H9 (cell line): ENCODE results near the gene CCDC141. TPM values are rescaled to one million over a fixed set of nuclear protein-coding genes. Genes with fewer than 3 reads are reported as not detected.

ENCODE experiments used
- DNase-seq: peaks from one replicate; pipeline ENCODE4 v3.0.0-alpha.2; 2017
- H2AFZ ChIP-seq: one replicate; pipeline ENCODE4 v1.6.1; 2013; ENCODE audit warnings: mild to moderate bottlenecking, low read length, control low read depth, moderate library complexity
- H2AK5ac ChIP-seq: 2 replicates; pipeline ENCODE4 v1.6.1; 2013; ENCODE audit warnings: low read length, control low read depth, mixed read lengths; ENCODE audit not compliant: insufficient read length
- H2BK120ac ChIP-seq: one replicate; pipeline ENCODE4 v1.6.1; 2013; ENCODE audit warnings: low read depth, mild to moderate bottlenecking, low read length, control low read depth, inconsistent platforms; ENCODE audit not compliant: poor library complexity, severe bottlenecking
- H2BK12ac ChIP-seq: 2 replicates; pipeline ENCODE4 v1.6.1; 2013; ENCODE audit warnings: low read length, control low read depth, mixed read lengths, low read depth; ENCODE audit not compliant: insufficient read length
- H2BK15ac ChIP-seq: 2 replicates; pipeline ENCODE4 v1.6.1; 2013; ENCODE audit warnings: low read depth, low read length, control low read depth
- H2BK20ac ChIP-seq: one replicate; pipeline ENCODE4 v1.6.1; 2013; ENCODE audit warnings: low read depth, mild to moderate bottlenecking, low read length, control low read depth, inconsistent platforms; ENCODE audit not compliant: poor library complexity, severe bottlenecking
- H2BK5ac ChIP-seq: 2 replicates; pipeline ENCODE4 v1.6.1; 2013; ENCODE audit warnings: low read length, control low read depth, mixed read lengths; ENCODE audit not compliant: insufficient read length
- H3K14ac ChIP-seq: 2 replicates; pipeline ENCODE4 v1.6.1; 2013; ENCODE audit warnings: low read length, control low read depth; ENCODE audit not compliant: insufficient read depth
- H3K18ac ChIP-seq: 2 replicates; pipeline ENCODE4 v1.6.1; 2013; ENCODE audit warnings: low read depth, mild to moderate bottlenecking, mixed read lengths, low read length, control low read depth; ENCODE audit not compliant: insufficient read length
- H3K23ac ChIP-seq: 2 replicates; pipeline ENCODE4 v1.6.1; 2013; ENCODE audit warnings: low read length, control low read depth, mixed read lengths, low read depth; ENCODE audit not compliant: insufficient read length
- H3K23me2 ChIP-seq: 2 replicates; pipeline ENCODE4 v1.6.1; 2013; ENCODE audit warnings: low read depth, mild to moderate bottlenecking, mixed read lengths, low read length, control low read depth; ENCODE audit not compliant: insufficient read length, poor library complexity, severe bottlenecking
- H3K27ac ChIP-seq: 2 replicates; pipeline ENCODE4 v1.5.1; 2013; ENCODE audit warnings: low read length, control low read depth, mixed read lengths, low read depth; ENCODE audit not compliant: insufficient read length
- H3K27me3 ChIP-seq: 2 replicates; pipeline ENCODE4 v1.6.1; 2013; ENCODE audit warnings: low read length, control low read depth, inconsistent platforms; ENCODE audit not compliant: insufficient read depth
- H3K4ac ChIP-seq: 2 replicates; pipeline ENCODE4 v1.6.1; 2013; ENCODE audit warnings: low read depth, mild to moderate bottlenecking, control low read depth, inconsistent platforms, low read length, moderate library complexity
- H3K4me1 ChIP-seq: 2 replicates; pipeline ENCODE4 v1.6.1; 2013; ENCODE audit warnings: low read length, control low read depth, inconsistent platforms; ENCODE audit not compliant: insufficient read depth
- H3K4me2 ChIP-seq: 2 replicates; pipeline ENCODE4 v1.6.1; 2013; ENCODE audit warnings: low read length, control low read depth, mixed read lengths; ENCODE audit not compliant: insufficient read length, insufficient read depth
- H3K56ac ChIP-seq: 2 replicates; pipeline ENCODE4 v1.6.1; 2013; ENCODE audit warnings: low read depth, mild to moderate bottlenecking, mixed read lengths, low read length, control low read depth; ENCODE audit not compliant: insufficient read length
- H3K79me1 ChIP-seq: 2 replicates; pipeline ENCODE4 v1.6.1; 2013; ENCODE audit warnings: low read depth, mild to moderate bottlenecking, moderate library complexity, low read length, control low read depth, inconsistent platforms; ENCODE audit not compliant: insufficient read depth, poor library complexity, severe bottlenecking
- H3K79me2 ChIP-seq: 2 replicates; pipeline ENCODE4 v1.6.1; 2013; ENCODE audit warnings: low read length, control low read depth, inconsistent platforms; ENCODE audit not compliant: insufficient read depth
- H3K9ac ChIP-seq: 2 replicates; pipeline ENCODE4 v1.6.1; 2013; ENCODE audit warnings: low read length, control low read depth, mixed read lengths; ENCODE audit not compliant: insufficient read length; ENCODE audit errors: extremely low read depth
- H3K9me3 ChIP-seq: one replicate; pipeline ENCODE4 v1.6.1; 2013; ENCODE audit warnings: low read depth, low read length, inconsistent platforms; ENCODE audit not compliant: control insufficient read depth
- H3T11ph ChIP-seq: one replicate; pipeline ENCODE4 v1.6.1; 2013; ENCODE audit warnings: mild to moderate bottlenecking, low read length, control low read depth, inconsistent platforms
- H4K20me1 ChIP-seq: one replicate; pipeline ENCODE4 v1.6.1; 2013; ENCODE audit not compliant: control insufficient read depth, insufficient read length, insufficient read depth
- H4K5ac ChIP-seq: 2 replicates; pipeline ENCODE4 v1.6.1; 2013; ENCODE audit warnings: low read depth, mild to moderate bottlenecking, mixed read lengths, low read length, control low read depth; ENCODE audit not compliant: insufficient read length
- H4K8ac ChIP-seq: replicated peaks from 2 replicates; pipeline ENCODE4 v1.6.1; 2013; ENCODE audit warnings: low read length, control low read depth, mixed read lengths, low read depth; ENCODE audit not compliant: insufficient read length
- H4K91ac ChIP-seq: 2 replicates; pipeline ENCODE4 v1.6.1; 2013; ENCODE audit warnings: low read depth, mild to moderate bottlenecking, moderate library complexity, mixed read lengths, low read length, control low read depth; ENCODE audit not compliant: insufficient read length
- H3K27ac Mint-ChIP-seq, 3 experiments: 2 replicates in 2 of 3; 3 replicates in 1 of 3; pipeline ENCODE4 v1.8.0; 2020 to 2021; ENCODE audit warnings: mixed read lengths in 3 of 3, mild to moderate bottlenecking in 1 of 3, moderate library complexity in 1 of 3
- H3K27me3 Mint-ChIP-seq: 2 replicates; pipeline ENCODE4 v1.8.0; 2021; ENCODE audit warnings: low read depth, mild to moderate bottlenecking, moderate library complexity, mixed read lengths
- H3K36me3 Mint-ChIP-seq, 3 experiments: 2 replicates in 2 of 3; 3 replicates in 1 of 3; pipeline ENCODE4 v1.8.0; 2020 to 2021; ENCODE audit warnings: low read depth in 3 of 3, mixed read lengths in 3 of 3; ENCODE audit not compliant: insufficient read depth in 1 of 3
- H3K4me1 Mint-ChIP-seq, 2 experiments: 2 replicates each; pipeline ENCODE4 v1.8.0; 2020; ENCODE audit warnings: mixed read lengths in 2 of 2
- H3K4me3 Mint-ChIP-seq, 2 experiments: 2 replicates in 1 of 2; 3 replicates in 1 of 2; pipeline ENCODE4 v1.8.0; 2020 to 2021; ENCODE audit warnings: mild to moderate bottlenecking in 2 of 2, mixed read lengths in 2 of 2, moderate library complexity in 1 of 2
- H3K9me3 Mint-ChIP-seq, 2 experiments: 2 replicates in 1 of 2; 3 replicates in 1 of 2; pipeline ENCODE4 v1.8.0; 2020; ENCODE audit warnings: mild to moderate bottlenecking in 2 of 2, mixed read lengths in 2 of 2, moderate library complexity in 1 of 2
- WGBS: extraction: QIAGEN DNeasy Blood & Tissue Kit; methylation state at CpG from one replicate; pipeline ENCODE4 v1.1.7; 2013; ENCODE audit warnings: missing lambda C conversion rate, low lambda C conversion rate, mixed read lengths; ENCODE audit not compliant: insufficient read length; ENCODE audit errors: extremely low coverage; 5-methylcytosine and 5-hydroxymethylcytosine counted together
- total RNA-seq: library from RNA; stranded (reverse); gene quantifications from 2 replicates; pipeline ENCODE4 v1.2.1, GENCODE V29; 2021
- TF ChIP-seq, protein P1 (sequence below): fragments of 200-600 bp; sonication (generic); conservative IDR thresholded peaks from 3 replicates; pipeline ENCODE4 v1.8.0; 2021; ENCODE audit warnings: antibody characterized with exemption, mild to moderate bottlenecking

Gene CCDC141
- total RNA-seq, 1 experiment from 2014 or later, result 1.0 TPM

DNA sequence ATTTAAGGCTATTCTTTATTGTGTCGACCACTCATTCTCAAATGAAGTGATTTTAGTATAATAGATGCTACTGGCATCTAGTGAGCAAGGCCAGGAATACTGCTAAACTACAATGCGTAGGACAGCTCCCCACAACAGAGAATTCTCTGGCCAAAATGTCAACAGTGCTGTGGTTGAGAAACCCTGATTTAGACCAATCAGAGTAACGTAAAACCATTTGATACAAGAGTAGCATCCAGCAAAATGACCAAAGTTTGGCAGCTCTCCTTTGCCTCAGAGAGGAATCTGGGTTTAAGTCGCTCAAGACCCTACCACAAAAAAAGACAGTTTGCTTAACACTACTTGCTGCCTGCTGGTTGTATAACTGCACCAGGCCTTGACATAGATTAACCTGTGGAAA, 205.7 kb downstream of the CCDC141 start:
- Histone ChIP-seq H2AFZ (no peak overlapping the region), H3K23me2 (no peaks in the 10 kb centered on the region), H3T11ph (no peak overlapping the region), H4K5ac (no peak overlapping the region), H3K79me1 (no peaks in the 10 kb centered on the region), H4K91ac (no peak overlapping the region), H3K18ac (no peak overlapping the region), H2BK12ac (no peak overlapping the region), H4K20me1 (no peaks in the 10 kb centered on the region), H3K4me1 (peaks cover 8% of the 10 kb centered on the region), H2BK5ac (no peak overlapping the region), H3K56ac (no peak overlapping the region), H3K27ac (no peak overlapping the region), H3K14ac (no peak overlapping the region), H3K4ac (no peak overlapping the region), H3K23ac (no peak overlapping the region), H3K9me3 (no peaks in the 10 kb centered on the region), H3K79me2 (no peaks in the 10 kb centered on the region), H3K9ac (no peak overlapping the region), H2AK5ac (no peak overlapping the region), H2BK20ac (no peak overlapping the region), H2BK120ac (no peak overlapping the region), H3K27me3 (no peaks in the 10 kb centered on the region), H2BK15ac (no peak overlapping the region), H3K4me2 (no peak overlapping the region), H4K8ac (no peak overlapping the region)
- TF ChIP-seq, protein P1, sequence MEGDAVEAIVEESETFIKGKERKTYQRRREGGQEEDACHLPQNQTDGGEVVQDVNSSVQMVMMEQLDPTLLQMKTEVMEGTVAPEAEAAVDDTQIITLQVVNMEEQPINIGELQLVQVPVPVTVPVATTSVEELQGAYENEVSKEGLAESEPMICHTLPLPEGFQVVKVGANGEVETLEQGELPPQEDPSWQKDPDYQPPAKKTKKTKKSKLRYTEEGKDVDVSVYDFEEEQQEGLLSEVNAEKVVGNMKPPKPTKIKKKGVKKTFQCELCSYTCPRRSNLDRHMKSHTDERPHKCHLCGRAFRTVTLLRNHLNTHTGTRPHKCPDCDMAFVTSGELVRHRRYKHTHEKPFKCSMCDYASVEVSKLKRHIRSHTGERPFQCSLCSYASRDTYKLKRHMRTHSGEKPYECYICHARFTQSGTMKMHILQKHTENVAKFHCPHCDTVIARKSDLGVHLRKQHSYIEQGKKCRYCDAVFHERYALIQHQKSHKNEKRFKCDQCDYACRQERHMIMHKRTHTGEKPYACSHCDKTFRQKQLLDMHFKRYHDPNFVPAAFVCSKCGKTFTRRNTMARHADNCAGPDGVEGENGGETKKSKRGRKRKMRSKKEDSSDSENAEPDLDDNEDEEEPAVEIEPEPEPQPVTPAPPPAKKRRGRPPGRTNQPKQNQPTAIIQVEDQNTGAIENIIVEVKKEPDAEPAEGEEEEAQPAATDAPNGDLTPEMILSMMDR, result no peak
- peaks cover 2 to 11% of the 10 kb centered on the region in 2 experiments; a peak in 4 of 5 replicates for H3K9me3 Mint-ChIP-seq
- peaks cover 0 to 13% (median 9%) of the 10 kb centered on the region in 3 experiments; a peak in 5 of 7 replicates for H3K36me3 Mint-ChIP-seq
- H3K4me3 Mint-ChIP-seq, result no peak overlapping the region
- no peak for DNase-seq
- no CpG with 5 or more reads among the region's 4 CpGs for WGBS
- H3K27ac Mint-ChIP-seq, result no peak overlapping the region
- H3K27me3 Mint-ChIP-seq, result no peaks in the 10 kb centered on the region
- H3K4me1 Mint-ChIP-seq, result peaks cover 26 to 28% of the 10 kb centered on the region in 2 experiments
